ENCODE results near the gene SPTBN4.
"Not testable (repeated sequence)": the region's sequence is repeated elsewhere in the genome, so short reads cannot be mapped to it uniquely, and the experiment has no call there.

The SPTBN4 gene

DNA sequence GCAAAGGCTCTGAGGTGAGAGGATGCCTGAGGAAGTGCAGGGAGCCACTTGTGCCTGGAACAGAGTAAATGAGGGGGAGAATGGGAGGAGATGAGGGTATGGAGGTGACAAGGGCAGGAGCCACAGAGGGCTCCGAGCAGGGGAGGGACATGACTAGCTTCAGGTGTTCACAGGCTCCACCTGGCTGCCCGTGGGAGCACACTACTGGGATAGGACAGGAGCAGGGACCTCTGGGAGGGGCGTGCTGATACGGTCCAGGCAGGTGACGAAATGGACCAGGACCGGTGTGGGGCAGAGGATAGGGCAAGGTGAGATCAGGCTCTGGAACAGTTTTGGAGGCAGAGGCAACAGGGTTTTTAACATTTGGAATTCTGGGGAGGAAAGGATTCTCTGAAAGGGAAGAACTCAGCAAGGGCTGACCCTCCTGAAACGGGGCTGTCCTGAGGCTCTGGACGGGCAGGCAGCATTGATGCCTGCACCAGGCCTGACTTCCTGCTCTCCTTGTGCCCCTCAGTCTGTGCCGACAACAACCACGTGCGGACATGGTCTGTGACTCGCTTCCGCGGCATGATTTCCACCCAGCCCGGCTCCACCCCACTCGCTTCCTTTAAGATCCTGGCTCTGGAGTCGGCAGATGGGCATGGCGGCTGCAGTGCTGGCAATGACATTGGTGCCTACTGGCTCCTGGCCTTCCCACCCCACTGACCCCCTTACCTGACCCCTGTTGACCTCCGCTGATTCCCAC is 121.5 kb downstream of the SPTBN4 start:
- no peak for DNase-seq (ENCODE audit: low read depth in 3 of 3)

DNA sequence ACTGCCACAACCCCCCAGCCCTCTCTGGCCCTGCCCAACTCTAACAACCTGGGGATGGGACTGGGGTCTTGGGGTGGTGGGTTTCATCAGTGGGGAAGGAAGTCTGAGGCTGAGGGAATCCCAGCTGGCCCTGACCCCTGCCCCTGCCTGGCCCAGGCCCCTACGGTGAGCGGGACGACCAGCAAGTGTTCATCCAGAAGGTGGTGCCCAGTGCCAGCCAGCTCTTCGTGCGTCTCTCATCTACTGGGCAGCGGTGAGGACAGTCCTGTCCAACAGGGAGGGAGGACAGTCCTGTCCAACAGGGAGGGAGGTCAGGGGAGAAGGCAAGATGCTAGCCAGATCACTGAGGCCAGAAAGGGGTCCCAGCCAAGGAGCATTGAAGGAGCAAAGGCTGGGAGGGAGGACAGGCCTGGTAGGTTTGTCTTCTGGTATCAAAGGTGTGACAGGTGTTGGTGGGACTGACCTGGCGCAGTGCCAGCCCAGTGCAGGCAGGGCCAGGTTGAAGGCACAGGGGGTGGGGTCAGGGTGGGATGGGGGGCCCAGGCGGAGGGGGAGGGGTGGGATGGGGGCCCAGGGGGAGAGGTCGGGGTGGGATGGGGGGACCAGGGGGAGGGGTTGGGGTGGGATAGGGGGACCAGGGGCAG is 122.2 kb downstream of the SPTBN4 start:
- DNase-seq (ENCODE audit: low read depth in 3 of 3), result no peak

DNA sequence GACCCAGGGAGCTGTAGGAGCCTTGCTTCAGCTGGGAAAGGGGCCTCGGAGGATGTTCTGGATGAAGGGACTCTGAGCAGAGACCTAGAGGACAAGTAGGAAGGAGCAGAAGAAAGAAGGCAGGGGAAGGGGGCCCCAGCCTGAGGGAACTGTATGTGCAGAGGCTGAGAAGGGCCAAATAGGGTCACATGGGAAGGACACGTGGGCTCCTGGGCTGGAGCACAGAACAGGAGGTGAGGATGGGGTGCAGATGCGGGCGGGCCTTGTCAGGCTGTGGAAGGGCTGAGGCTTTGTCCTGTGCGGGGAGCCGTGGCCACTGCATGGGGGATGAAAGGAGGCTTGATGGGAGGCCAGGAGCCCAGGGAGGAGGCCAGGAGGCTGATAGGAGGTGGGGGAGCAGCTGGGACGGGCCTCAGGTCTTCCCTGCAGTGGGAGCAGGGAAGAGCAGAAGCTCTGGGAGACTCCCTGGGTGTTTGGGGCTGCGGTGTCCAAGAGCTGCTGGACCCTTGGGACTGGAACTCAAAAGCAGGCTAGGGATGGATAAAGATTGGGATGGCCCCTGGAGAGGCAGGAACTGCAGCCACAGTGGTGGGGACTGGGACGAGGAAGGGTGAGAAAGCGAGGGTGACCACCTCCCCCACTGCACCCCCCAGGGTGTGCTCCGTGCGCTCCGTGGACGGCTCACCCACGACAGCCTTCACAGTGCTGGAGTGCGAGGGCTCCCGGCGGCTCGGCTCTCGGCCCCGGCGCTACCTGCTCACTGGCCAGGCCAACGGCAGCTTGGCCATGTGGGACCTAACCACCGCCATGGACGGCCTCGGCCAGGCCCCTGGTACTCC is 123.0 kb downstream of the SPTBN4 start:
- no peak for DNase-seq (ENCODE audit: low read depth in 3 of 3)

DNA sequence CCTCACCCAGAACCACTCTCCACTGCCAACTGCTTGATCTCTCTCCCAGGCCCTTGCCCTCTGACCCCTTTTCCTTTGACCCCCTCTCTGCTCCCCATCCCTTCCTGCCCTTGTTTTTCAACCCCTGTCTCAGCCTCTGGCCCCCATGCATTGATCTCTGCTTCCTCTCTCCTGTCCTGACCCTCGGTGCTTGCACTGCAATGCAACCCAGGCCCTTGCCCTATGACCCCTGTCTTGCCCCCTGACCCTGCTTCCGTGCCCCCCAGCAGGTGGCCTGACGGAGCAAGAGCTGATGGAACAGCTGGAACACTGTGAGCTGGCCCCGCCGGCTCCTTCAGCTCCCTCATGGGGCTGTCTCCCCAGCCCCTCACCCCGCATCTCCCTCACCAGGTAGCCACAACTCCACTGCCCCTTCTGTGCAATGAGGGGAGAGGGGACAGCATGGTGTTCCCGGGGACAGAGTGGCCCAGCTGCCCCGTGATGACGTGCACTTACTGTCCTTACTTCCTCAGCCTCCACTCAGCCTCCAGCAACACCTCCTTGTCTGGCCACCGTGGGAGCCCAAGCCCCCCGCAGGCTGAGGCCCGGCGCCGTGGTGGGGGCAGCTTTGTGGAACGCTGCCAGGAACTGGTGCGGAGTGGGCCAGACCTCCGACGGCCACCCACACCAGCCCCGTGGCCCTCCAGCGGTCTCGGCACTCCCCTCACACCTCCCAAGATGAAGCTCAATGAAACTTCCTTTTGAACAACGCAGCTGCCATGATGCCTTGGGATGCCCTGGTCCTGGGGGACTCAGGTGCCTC is 123.9 kb downstream of the SPTBN4 start:
- no peak for DNase-seq (ENCODE audit: low read depth in 3 of 3)

DNA sequence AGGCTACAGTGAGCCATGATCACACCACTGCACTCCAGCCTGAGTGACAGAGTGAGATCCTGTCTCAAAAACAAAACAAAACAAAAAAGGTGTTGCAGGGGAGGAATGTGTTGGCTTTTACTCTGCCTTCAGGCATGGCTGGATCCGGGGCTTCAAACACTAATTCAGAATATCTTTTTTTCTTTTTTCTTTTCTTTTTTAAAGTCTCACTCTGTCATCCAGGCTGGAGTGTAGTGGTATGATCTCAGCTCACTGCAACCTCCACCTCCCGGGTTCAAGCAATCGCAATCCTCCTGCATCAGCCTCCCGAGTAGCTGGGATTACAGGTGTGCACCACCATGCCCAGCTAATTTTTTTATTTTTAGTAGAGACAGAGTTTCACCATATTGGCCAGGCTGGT is 124.9 kb downstream of the SPTBN4 start:
- not testable (repeated sequence) for DNase-seq (ENCODE audit: low read depth in 3 of 3)

DNA sequence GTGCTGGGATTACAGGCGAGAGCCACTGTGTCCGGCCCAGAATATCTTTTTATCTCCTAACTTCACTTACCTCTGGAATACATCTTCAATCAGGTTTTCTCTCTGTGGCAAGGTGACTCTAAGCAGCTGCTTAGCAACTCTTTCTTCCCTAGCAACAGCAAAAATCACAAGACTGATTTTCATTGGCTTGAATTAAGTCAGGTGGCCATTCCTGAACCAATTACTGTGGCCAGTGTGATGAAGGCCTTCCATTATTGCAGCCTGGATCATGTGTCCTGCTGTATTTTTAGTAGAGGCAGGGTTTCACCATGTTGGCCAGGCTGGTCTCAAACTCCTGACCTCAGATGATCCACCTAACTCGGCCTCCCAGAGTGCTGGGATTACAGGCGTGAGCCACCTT is 125.4 kb downstream of the SPTBN4 start:
- DNase-seq (ENCODE audit: low read depth in 3 of 3), result no peak

DNA sequence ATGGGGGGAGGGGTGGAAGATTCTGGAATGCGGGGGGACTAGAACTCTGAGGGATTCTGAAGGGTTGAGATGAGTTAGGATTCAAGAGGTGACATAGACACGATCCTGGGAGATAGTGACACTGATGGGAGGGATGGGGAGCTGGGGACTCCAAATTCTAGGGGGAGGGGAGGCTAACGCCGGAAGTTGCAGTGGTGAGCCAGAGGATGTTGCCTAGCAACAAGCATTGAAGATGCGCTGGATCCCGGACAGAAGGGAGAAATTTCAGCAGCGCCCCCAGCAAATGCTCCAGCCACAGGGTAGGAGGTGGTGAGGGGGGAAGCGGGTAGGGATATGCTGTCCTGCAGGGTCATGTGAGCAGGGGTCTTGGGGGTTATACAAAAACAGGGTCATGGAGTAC is 127.5 kb downstream of the SPTBN4 start:
- no peak for DNase-seq (ENCODE audit: low read depth in 3 of 3)

DNA sequence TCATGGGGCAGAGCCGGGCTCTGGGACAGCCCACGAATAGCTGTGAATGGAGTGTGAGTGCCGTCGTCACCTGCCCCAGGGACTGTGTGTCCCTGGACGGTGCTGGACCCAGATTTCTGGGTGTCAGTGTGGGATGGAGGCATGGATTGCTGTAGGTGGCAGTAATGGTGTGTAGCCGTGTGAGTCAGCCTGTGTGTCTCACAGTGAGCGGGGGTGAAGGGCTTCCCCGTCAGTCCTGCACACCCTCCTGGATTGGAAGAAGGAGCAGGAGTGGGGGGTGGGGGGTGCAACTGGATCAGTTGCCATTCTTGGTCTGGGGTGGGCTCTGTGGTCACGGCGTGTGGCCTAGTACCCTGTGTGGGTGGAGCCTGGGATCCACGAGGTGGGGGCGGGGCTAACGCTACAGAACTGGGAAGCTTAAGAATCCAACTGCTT is 127.9 kb downstream of the SPTBN4 start:
- DNase-seq (ENCODE audit: low read depth in 3 of 3), result no peak

DNA sequence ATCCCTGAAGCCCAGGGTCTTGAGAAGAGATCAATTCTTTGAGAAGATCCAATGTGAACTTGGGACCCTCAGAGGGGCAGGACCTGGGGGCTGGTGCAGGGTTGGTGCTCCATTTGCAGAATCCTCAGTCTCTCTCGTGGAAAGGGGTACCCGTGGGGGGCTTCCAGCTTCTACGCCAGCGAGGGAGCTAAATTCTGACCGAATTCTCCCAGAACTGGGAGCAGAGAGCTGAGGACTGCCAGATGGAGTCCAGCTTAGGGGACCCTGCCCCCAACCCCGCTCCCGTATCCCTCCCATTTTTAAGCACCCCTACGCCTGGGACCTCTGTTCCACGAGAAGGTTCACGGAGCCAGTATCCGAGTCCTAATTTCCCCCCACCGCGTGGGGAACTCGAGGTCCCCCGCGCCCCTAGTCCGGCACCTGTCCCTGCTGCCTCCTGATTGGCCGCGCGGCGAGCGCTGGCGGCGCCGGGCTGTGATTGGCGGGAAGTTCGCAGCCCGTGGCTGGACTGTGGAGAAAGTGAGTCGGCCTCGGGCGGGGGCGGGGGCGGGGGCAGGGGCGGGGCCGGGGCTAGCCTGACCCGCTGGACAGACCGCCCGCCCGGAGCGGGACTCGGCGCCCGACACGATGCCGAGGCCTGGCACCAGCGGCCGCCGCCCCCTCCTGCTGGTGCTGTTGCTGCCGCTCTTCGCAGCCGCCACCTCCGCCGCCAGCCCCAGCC is 130.0 kb downstream of the SPTBN4 start:
- no peak for DNase-seq (ENCODE audit: low read depth in 3 of 3)

DNA sequence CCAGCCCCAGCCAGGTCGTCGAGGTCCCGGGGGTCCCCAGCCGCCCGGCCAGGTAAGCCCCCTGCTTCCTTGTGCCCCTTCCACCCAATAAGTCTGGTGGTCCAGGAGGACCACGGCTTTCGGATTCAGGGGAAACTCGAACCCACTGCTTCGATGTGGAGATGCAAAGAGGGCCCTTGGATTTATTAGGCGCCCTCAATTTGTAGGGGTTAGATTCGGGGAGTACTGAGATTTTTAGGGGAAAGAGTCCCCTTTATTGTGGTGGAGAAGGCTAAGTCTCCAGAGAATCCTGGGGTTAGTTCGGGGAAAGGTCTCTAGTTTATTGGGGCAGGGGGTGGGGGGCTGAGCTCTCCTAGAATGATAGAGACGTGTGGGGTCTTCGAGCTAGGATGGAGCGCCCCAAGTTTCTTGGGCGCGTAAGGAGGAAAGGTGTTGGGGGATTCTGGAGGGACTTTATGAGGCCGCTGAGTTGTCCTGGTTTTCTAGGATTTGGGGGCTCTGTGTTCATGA is 130.6 kb downstream of the SPTBN4 start:
- no peak for DNase-seq (ENCODE audit: low read depth in 3 of 3)

DNA sequence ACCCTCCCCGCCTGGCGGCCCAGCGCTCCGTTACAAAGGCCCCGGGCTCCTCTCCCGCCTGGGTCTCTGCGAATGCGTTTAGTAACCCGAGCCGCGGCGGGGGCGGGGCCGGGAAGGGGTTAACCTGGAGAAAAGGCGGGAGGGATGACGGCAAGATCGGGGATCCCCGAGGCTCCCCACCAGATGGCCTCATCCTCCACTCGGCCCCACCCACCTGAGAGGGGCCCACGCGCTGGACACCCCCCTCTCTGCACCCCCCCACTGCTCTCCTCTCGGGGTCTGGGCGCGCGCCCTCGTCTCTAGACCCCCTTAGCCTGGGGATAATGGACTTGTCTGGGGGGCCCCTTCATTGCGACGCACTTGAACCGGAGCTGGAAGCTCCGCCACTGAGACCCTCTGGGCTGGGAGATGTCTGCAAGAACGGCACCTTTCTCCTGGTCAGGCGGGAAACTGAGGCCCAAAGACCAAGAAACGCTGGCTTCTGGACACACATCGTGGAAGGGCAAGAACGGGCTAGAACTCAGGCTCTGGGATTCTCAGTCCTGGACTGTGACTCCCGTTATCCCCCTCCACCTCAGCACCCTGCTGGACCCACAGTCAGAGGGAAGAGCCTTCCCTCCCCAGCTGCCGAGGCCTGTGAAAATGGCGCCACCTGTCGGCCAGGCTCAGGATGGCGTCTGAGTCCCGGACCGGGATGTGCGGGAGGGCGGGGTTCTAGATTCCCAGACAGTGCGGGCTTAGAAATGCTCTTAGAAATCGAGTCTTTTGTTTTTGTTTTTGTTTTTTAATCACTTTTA is 131.5 kb downstream of the SPTBN4 start:
- DNase-seq (ENCODE audit: low read depth in 3 of 3), result peak; percentile 74 to 76 (median 74)

DNA sequence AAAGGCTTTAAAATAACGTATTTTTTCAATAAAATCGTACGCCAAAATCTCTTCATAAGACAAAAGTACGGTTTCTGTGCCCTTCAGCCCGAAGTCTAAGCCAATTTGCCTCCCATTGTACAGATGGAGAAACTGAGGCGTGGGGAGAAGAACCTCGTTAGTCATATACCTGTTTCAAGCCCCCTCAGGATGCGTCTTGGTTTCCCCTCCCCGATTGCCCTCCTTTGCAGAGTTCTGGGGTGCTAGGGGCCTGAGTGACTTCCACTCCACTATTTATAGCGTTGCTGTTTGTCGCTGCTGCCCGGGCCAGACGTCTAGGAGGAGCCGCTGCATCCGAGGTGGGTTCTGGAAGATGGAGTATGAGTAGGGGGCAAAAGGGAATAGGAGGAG is 132.1 kb downstream of the SPTBN4 start:
- no peak for DNase-seq (ENCODE audit: low read depth in 3 of 3)

DNA sequence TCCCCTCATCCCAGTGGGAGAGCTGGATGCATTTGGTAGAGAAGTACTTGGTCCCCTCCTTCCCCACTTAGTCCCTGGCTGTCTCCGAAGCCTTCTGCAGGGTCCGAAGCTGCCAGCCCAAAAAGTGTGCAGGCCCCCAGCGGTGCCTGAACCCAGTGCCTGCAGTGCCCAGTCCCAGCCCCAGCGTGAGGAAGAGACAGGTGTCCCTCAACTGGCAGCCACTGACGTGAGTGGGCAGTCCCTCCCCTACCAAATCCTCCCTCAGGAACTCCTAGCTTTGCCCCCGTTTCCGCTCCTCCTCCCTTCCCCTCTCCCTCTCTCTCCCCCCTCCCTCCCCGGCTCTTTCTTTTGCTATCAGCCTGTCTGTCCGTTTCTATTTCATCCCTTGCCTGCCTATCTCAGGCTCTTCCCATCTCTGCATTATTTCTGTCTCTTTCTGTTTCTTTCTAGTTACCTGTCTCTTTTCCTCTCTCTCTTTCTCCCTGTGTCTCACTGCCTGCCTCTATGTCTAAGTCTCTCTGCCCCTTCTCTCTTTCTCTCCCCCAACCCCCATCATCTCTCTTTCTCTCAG is 132.6 kb downstream of the SPTBN4 start:
- no peak for DNase-seq (ENCODE audit: low read depth in 3 of 3)

DNA sequence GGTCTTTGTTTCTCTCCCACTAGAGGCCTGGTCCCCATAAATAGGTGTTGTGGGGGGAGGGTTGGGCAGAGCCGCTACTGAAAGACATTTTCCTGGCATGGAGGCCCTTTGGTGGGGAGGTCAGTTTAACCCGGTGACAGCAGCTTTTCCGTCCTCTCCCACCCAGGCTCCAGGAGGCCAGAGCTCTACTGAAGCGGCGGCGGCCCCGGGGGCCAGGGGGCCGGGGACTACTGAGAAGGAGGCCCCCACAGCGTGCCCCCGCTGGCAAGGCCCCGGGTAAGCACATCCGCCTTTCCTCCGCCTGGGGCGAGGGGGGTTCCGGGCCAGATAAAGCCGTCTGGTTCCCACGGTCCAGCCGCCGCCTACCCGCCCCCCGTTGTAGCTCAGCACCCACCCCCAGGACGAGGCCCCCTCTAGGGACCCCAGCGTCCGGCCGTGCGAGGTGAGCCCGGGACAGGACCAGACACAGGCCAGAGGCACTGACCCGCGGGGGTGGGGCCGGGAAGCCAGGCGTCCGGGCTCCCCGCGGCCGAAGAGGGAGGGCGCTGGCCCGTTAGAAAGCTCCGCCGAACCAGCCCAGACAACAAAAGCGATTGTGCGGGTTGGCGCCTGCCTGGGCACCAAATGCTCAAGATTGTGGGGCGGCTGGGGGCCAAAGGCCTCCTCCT is 133.2 kb downstream of the SPTBN4 start:
- no peak for DNase-seq (ENCODE audit: low read depth in 3 of 3)

DNA sequence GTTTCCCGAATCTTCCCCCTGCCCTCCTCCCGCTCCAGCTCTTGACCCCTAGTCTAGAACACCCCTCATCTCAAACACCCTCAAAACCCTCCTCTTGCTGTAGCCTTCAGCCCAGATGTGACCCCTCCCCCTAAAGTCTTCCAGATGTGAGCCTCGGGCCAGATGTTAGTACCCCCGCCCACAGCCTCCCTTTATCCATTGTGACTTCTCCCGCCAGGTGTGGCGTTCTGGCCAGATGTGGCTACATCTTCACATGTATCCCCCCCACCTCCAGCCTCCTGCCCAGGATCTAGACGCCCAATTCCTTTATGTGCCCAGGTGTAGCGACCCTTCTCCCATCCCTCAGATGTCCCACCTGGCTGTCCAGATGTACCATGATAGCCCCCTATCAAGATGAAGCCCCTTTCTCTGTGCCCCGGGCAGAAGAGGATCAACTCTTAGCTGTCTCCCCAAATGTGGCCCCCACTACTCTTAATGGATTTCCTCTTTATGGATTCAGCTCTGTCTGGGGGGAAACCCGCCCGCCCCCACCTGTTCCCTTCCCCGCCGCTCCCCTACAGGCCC is 133.9 kb downstream of the SPTBN4 start:
- DNase-seq (ENCODE audit: low read depth in 3 of 3), result no peak

DNA sequence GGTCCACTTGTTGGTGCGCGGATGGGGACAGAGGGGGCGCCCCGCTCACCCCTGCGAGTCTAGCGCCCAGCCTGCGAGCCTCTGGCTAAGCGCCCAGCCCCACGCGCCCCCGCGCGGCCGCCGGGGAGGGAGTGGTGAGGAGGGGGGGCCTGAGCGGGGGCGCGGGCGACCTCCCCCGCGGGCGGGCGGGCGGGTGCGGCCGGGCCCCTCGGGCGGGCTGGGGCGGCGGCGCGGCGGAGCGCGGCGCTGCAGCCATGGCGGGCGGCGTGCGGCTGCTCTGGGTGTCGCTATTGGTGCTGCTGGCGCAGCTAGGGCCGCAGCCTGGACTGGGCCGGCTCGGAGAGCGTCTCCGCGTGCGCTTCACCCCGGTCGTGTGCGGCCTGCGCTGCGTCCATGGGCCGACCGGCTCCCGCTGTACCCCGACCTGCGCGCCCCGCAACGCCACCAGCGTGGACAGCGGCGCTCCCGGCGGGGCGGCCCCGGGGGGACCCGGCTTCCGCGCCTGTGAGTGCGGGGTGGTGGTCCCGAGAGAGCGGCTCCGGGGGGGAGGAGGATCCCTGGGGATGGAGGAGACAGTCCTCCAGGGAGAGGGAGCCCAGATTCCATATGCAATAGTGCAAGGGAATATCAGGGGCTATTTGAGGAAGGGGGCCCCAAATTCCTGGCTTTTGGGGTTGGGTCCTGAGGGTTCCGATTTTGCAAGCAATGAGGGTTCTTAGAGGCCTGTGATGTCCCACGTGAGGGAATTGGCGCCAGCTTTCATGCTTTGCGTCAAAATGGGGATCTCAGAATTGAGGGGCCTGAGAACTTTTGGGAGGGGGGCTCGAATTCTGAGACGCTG is 134.6 kb downstream of the SPTBN4 start, which contains the start of gene LTBP4:
TSS of gene LTBP4 (plus strand) at position 236 of the 841 bp plus-strand sequence. CDS start at position 255, 19 bp downstream.
- DNase-seq (ENCODE audit: low read depth in 3 of 3), result no peak

DNA sequence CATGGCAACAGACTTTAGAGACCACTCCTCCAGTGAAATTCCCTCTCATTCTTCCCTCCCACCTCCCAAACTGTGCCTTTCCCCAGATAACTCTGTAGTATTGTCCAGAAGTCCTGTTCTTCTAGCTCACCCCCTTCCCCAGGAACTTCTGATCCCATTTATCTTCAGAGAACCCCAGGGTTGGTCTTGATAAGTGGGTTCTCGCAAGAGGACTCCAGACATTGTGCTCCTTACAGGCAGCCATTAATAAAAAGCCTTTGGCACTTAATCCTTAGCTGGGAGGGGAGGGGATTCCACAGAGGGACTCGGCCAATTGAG is 136.2 kb downstream of the SPTBN4 start:
- DNase-seq (ENCODE audit: low read depth in 3 of 3), result no peak

Data from stimulated activated CD4-positive, alpha-beta T cell treated with anti-CD3 and anti-CD28 coated beads, TNF-alpha, amount 100 ng/mL, for 4 hours (primary cell).